Measurements from ENCODE around the gene ABI2.
"Not testable (repeated sequence)": the region's sequence is repeated elsewhere in the genome, so short reads cannot be mapped to it uniquely, and the experiment has no call there.

ABI2 gene

GRCh38 chr2:203418271-203418670 is 90.1 kb downstream of the ABI2 start:
- Histone ChIP-seq H3K4me3 (ENCODE audit: insufficient read depth, low read depth, low read length) (no peak overlapping the region), H3K36me3 (ENCODE audit: control insufficient read depth, insufficient read depth, low read length) (peaks cover 43% of the 10 kb centered on the region), H3K27me3 (ENCODE audit: control insufficient read depth, insufficient read depth, low read length, poor library complexity, severe bottlenecking) (no peaks in the 10 kb centered on the region), H3K4me1 (ENCODE audit: control insufficient read depth, insufficient read depth, low read length) (no peaks in the 10 kb centered on the region), H3K9me3 (ENCODE audit: control insufficient read depth, low read length) (no peaks in the 10 kb centered on the region), H3K27ac (ENCODE audit: insufficient read depth, low read depth, low read length, poor library complexity, severe bottlenecking) (no peak overlapping the region)
- 95 to 97% methylated on average over 8 of the region's 8 CpGs for WGBS, 2 experiments

GRCh38 chr2:203427061-203427460 is 98.9 kb downstream of the ABI2 start:
- H3K9me3 ChIP-seq (ENCODE audit: control insufficient read depth, low read length): no peaks in the 10 kb centered on the region
- 98% methylated on average over 2 of the region's 2 CpGs for WGBS, 2 experiments
- H3K27me3 ChIP-seq (ENCODE audit: control insufficient read depth, insufficient read depth, low read length, poor library complexity, severe bottlenecking): no peaks in the 10 kb centered on the region
- H3K27ac ChIP-seq (ENCODE audit: insufficient read depth, low read depth, low read length, poor library complexity, severe bottlenecking): no peak overlapping the region
- H3K4me1 ChIP-seq (ENCODE audit: control insufficient read depth, insufficient read depth, low read length): no peaks in the 10 kb centered on the region
- peaks cover 24% of the 10 kb centered on the region for H3K36me3 ChIP-seq (ENCODE audit: control insufficient read depth, insufficient read depth, low read length)
- H3K4me3 ChIP-seq (ENCODE audit: insufficient read depth, low read depth, low read length): no peak overlapping the region

GRCh38 chr2:203429643-203430042 is 101.4 kb downstream of the ABI2 start:
- not testable (repeated sequence) for H3K4me1 ChIP-seq (ENCODE audit: control insufficient read depth, insufficient read depth, low read length); H3K27ac ChIP-seq (ENCODE audit: insufficient read depth, low read depth, low read length, poor library complexity, severe bottlenecking); H3K27me3 ChIP-seq (ENCODE audit: control insufficient read depth, insufficient read depth, low read length, poor library complexity, severe bottlenecking); H3K9me3 ChIP-seq (ENCODE audit: control insufficient read depth, low read length); H3K4me3 ChIP-seq (ENCODE audit: insufficient read depth, low read depth, low read length)
- peaks cover 16% of the 10 kb centered on the region for H3K36me3 ChIP-seq (ENCODE audit: control insufficient read depth, insufficient read depth, low read length)
- WGBS, 2 experiments: 89 to 97% methylated on average over 3 to 4 of the region's 4 CpGs

- 100% methylated on average over 1 of the region's 5 CpGs; no CpG with 5 or more reads in 1 of the 2 experiments for WGBS, 2 experiments
- no peak overlapping the region for H3K27ac ChIP-seq (ENCODE audit: insufficient read depth, low read depth, low read length, poor library complexity, severe bottlenecking)
- no peaks in the 10 kb centered on the region for H3K27me3 ChIP-seq (ENCODE audit: control insufficient read depth, insufficient read depth, low read length, poor library complexity, severe bottlenecking)
- no peaks in the 10 kb centered on the region for H3K4me1 ChIP-seq (ENCODE audit: control insufficient read depth, insufficient read depth, low read length)
- peaks cover 14% of the 10 kb centered on the region for H3K36me3 ChIP-seq (ENCODE audit: control insufficient read depth, insufficient read depth, low read length)
- H3K4me3 ChIP-seq (ENCODE audit: insufficient read depth, low read depth, low read length): no peak overlapping the region
- H3K9me3 ChIP-seq (ENCODE audit: control insufficient read depth, low read length): no peaks in the 10 kb centered on the region
Observed at GRCh38 chr2:203431391-203432185, 103.4 kb downstream of the ABI2 start.

- Histone ChIP-seq H3K9me3 (ENCODE audit: control insufficient read depth, low read length) (no peaks in the 10 kb centered on the region), H3K27ac (ENCODE audit: insufficient read depth, low read depth, low read length, poor library complexity, severe bottlenecking) (no peak overlapping the region), H3K4me3 (ENCODE audit: insufficient read depth, low read depth, low read length) (no peak overlapping the region), H3K36me3 (ENCODE audit: control insufficient read depth, insufficient read depth, low read length) (peaks cover 2% of the 10 kb centered on the region), H3K27me3 (ENCODE audit: control insufficient read depth, insufficient read depth, low read length, poor library complexity, severe bottlenecking) (no peaks in the 10 kb centered on the region), H3K4me1 (ENCODE audit: control insufficient read depth, insufficient read depth, low read length) (no peaks in the 10 kb centered on the region)
- WGBS, 2 experiments: 93 to 96% methylated on average over 5 to 6 of the region's 6 CpGs
Observed at GRCh38 chr2:203432811-203433210, 104.6 kb downstream of the ABI2 start.

- 93% methylated on average over 2 of the region's 2 CpGs for WGBS, 2 experiments
- H3K4me1 ChIP-seq (ENCODE audit: control insufficient read depth, insufficient read depth, low read length): peaks cover 5% of the 10 kb centered on the region
- no peaks in the 10 kb centered on the region for H3K36me3 ChIP-seq (ENCODE audit: control insufficient read depth, insufficient read depth, low read length)
Observed at GRCh38 chr2:203436496-203436895, 108.3 kb downstream of the ABI2 start.

GRCh38 chr2:203437511-203437910 is 109.3 kb downstream of the ABI2 start:
- H3K27ac ChIP-seq (ENCODE audit: insufficient read depth, low read depth, low read length, poor library complexity, severe bottlenecking): no peak overlapping the region
- no peak overlapping the region for H3K4me3 ChIP-seq (ENCODE audit: insufficient read depth, low read depth, low read length)
- no peaks in the 10 kb centered on the region for H3K9me3 ChIP-seq (ENCODE audit: control insufficient read depth, low read length)
- 100% methylated on average over 3 to 4 of the region's 4 CpGs for WGBS, 2 experiments
- H3K27me3 ChIP-seq (ENCODE audit: control insufficient read depth, insufficient read depth, low read length, poor library complexity, severe bottlenecking): no peaks in the 10 kb centered on the region
- H3K36me3 ChIP-seq (ENCODE audit: control insufficient read depth, insufficient read depth, low read length): no peaks in the 10 kb centered on the region
- H3K4me1 ChIP-seq (ENCODE audit: control insufficient read depth, insufficient read depth, low read length): peaks cover 5% of the 10 kb centered on the region

More at GRCh38 chr2:203436496-203436895, 108.3 kb downstream of the ABI2 start:
- H3K27ac ChIP-seq (ENCODE audit: insufficient read depth, low read depth, low read length, poor library complexity, severe bottlenecking): no peak overlapping the region
- H3K27me3 ChIP-seq (ENCODE audit: control insufficient read depth, insufficient read depth, low read length, poor library complexity, severe bottlenecking): no peaks in the 10 kb centered on the region
- H3K9me3 ChIP-seq (ENCODE audit: control insufficient read depth, low read length): no peaks in the 10 kb centered on the region
- H3K4me3 ChIP-seq (ENCODE audit: insufficient read depth, low read depth, low read length): no peak overlapping the region

GRCh38 chr2:203438528-203438927 is 110.3 kb downstream of the ABI2 start:
- Histone ChIP-seq H3K4me3 (ENCODE audit: insufficient read depth, low read depth, low read length) (no peak overlapping the region), H3K27me3 (ENCODE audit: control insufficient read depth, insufficient read depth, low read length, poor library complexity, severe bottlenecking) (no peaks in the 10 kb centered on the region), H3K27ac (ENCODE audit: insufficient read depth, low read depth, low read length, poor library complexity, severe bottlenecking) (no peak overlapping the region), H3K9me3 (ENCODE audit: control insufficient read depth, low read length) (no peaks in the 10 kb centered on the region), H3K4me1 (ENCODE audit: control insufficient read depth, insufficient read depth, low read length) (peaks cover 5% of the 10 kb centered on the region), H3K36me3 (ENCODE audit: control insufficient read depth, insufficient read depth, low read length) (no peaks in the 10 kb centered on the region)
- 95 to 100% methylated on average over 2 of the region's 2 CpGs for WGBS, 2 experiments

- H3K4me3 ChIP-seq (ENCODE audit: insufficient read depth, low read depth, low read length): no peak overlapping the region
- H3K4me1 ChIP-seq (ENCODE audit: control insufficient read depth, insufficient read depth, low read length): peaks cover 5% of the 10 kb centered on the region
- 91 to 96% methylated on average over 4 of the region's 4 CpGs for WGBS, 2 experiments
- no peaks in the 10 kb centered on the region for H3K36me3 ChIP-seq (ENCODE audit: control insufficient read depth, insufficient read depth, low read length)
- no peaks in the 10 kb centered on the region for H3K27me3 ChIP-seq (ENCODE audit: control insufficient read depth, insufficient read depth, low read length, poor library complexity, severe bottlenecking)
- no peaks in the 10 kb centered on the region for H3K9me3 ChIP-seq (ENCODE audit: control insufficient read depth, low read length)
- no peak overlapping the region for H3K27ac ChIP-seq (ENCODE audit: insufficient read depth, low read depth, low read length, poor library complexity, severe bottlenecking)
Observed at GRCh38 chr2:203440671-203441070, 112.5 kb downstream of the ABI2 start.

- Histone ChIP-seq H3K4me3 (ENCODE audit: insufficient read depth, low read depth, low read length) (no peak overlapping the region), H3K4me1 (ENCODE audit: control insufficient read depth, insufficient read depth, low read length) (peaks cover 5% of the 10 kb centered on the region), H3K36me3 (ENCODE audit: control insufficient read depth, insufficient read depth, low read length) (no peaks in the 10 kb centered on the region), H3K27me3 (ENCODE audit: control insufficient read depth, insufficient read depth, low read length, poor library complexity, severe bottlenecking) (no peaks in the 10 kb centered on the region), H3K9me3 (ENCODE audit: control insufficient read depth, low read length) (no peaks in the 10 kb centered on the region), H3K27ac (ENCODE audit: insufficient read depth, low read depth, low read length, poor library complexity, severe bottlenecking) (no peak overlapping the region)
- 97 to 98% methylated on average over 3 of the region's 3 CpGs for WGBS, 2 experiments
Observed at GRCh38 chr2:203441463-203441862, 113.3 kb downstream of the ABI2 start.
